Panc1 (cell line): ENCODE results near the gene EBLN1. TPM values are rescaled to one million over a fixed set of nuclear protein-coding genes. Genes with fewer than 3 reads are reported as not detected.

Experiments used
- ATAC-seq: fragments of 200-7000 bp; cut with Tn5 transposase; 2 replicates; pipeline ENCODE4 v1.9.1; 2020; ENCODE audit warnings: mild to moderate bottlenecking, moderate library complexity
- BruUV-seq: library from RNA; stranded (reverse); fragments of 400-500 nt; replicated peaks from 2 replicates; lab custom pipeline; 2021; lab: Mats Ljungman, UMichigan
- CTCF ChIA-PET: fragments of 300-600 bp; sonication (Branson Sonifier 250); formaldehyde crosslinking; loops from one replicate; lab custom pipeline; 2022; ENCODE audit warnings: antibody characterized with exemption; lab: Charles Lee
- POLR2A ChIA-PET: fragments of 300-600 bp; sonication (Branson Sonifier 250); formaldehyde crosslinking; loops from one replicate; lab custom pipeline; 2022; ENCODE audit warnings: antibody characterized with exemption; lab: Charles Lee
- DNase-seq: peaks from one replicate; pipeline ENCODE4 v3.0.0-alpha.2; 2010; ENCODE audit warnings: low read depth, low spot score
- H3K27ac ChIP-seq: 2 replicates; pipeline ENCODE4 v1.5.1; 2011; ENCODE audit warnings: mild to moderate bottlenecking, low read length, inconsistent platforms
- H3K27me3 ChIP-seq: fragments of 200-500 bp; sonication (Bioruptor generic); 2 replicates; pipeline ENCODE4 v1.6.0; 2014; ENCODE audit warnings: low read length, inconsistent platforms; ENCODE audit not compliant: control insufficient read depth, insufficient read depth
- H3K36me3 ChIP-seq: fragments of 200-500 bp; sonication (Bioruptor generic); 2 replicates; pipeline ENCODE4 v1.5.1; 2014; ENCODE audit warnings: inconsistent platforms, mild to moderate bottlenecking, low read length, moderate library complexity; ENCODE audit not compliant: control insufficient read depth, insufficient read depth
- H3K4me1 ChIP-seq: 2 replicates; pipeline ENCODE4 v1.5.1; 2011; ENCODE audit warnings: inconsistent platforms, mild to moderate bottlenecking, low read length, moderate library complexity; ENCODE audit not compliant: control insufficient read depth, insufficient read depth
- H3K4me3 ChIP-seq, 2 experiments: 2 replicates each; pipeline ENCODE4 v1.5.1; 2011 to 2012; ENCODE audit warnings: low read depth in 2 of 2, low read length in 2 of 2, mild to moderate bottlenecking in 2 of 2, inconsistent platforms in 1 of 2, moderate library complexity in 1 of 2
- H3K9me3 ChIP-seq: fragments of 200-500 bp; sonication (Bioruptor generic); 2 replicates; pipeline ENCODE4 v1.5.1; 2014; ENCODE audit warnings: low read depth, mild to moderate bottlenecking, inconsistent platforms, low read length, moderate library complexity; ENCODE audit not compliant: control insufficient read depth, insufficient read depth
- CTCF ChIP-seq: fragments of 450-650 bp; IDR thresholded peaks from 2 replicates; pipeline ENCODE4 v1.5.1; 2017; ENCODE audit warnings: mild to moderate bottlenecking
- POLR2AphosphoS5 ChIP-seq: IDR thresholded peaks from 2 replicates; pipeline ENCODE4 v1.6.1; 2012; ENCODE audit warnings: mild to moderate bottlenecking, low read depth, low read length, moderate library complexity
- REST ChIP-seq, 2 experiments: IDR thresholded peaks; 2 replicates each; pipeline ENCODE4 v1.6.1; 2011 to 2012; ENCODE audit warnings: low read depth in 2 of 2, control low read depth in 1 of 2, low read length in 1 of 2, mild to moderate bottlenecking in 1 of 2, moderate library complexity in 1 of 2; ENCODE audit not compliant: insufficient read depth in 1 of 2
- SIN3A ChIP-seq: IDR thresholded peaks from 2 replicates; pipeline ENCODE4 v1.6.1; 2012; ENCODE audit warnings: low read depth, mild to moderate bottlenecking, low read length, moderate library complexity, borderline replicate concordance; ENCODE audit not compliant: insufficient read depth
- TCF7L2 ChIP-seq: IDR thresholded peaks from 2 replicates; pipeline ENCODE4 v1.6.1; 2011; ENCODE audit warnings: mild to moderate bottlenecking, low read depth, low read length, inconsistent platforms
- in situ Hi-C: cut with HindIII; loops from 2 replicates; pipeline ENCODE4 v1.10.0; 2016; ENCODE audit warnings: low sequenced_read_pairs, low pct_unique_long_range_greater_than_20kb
- intact Hi-C: fragments of 100-400 bp; cut with micrococcal nuclease; formaldehyde crosslinking; loops from one replicate; pipeline ENCODE4 v1.10.0; 2022; ENCODE audit not compliant: unreplicated experiment
- total RNA-seq: library from RNA; stranded (reverse); gene quantifications from one replicate; pipeline ENCODE4 v1.2.1, GENCODE V29; 2021; ENCODE audit not compliant: unreplicated experiment

The EBLN1 gene
- total RNA-seq, 1 experiment from 2014 or later = not detected

- Histone ChIP-seq H3K27me3 (no peaks in the 10 kb centered on the region), H3K4me1 (no peaks in the 10 kb centered on the region), H3K27ac (peak overlapping the region; percentile 57; the same call in 1 of the 2 replicates), H3K9me3 (no peaks in the 10 kb centered on the region), H3K4me3 (peak overlapping the region; percentile 66 to 76), H3K36me3 (no peaks in the 10 kb centered on the region)
- ChIA-PET CTCF (no interaction called here), POLR2A (no interaction called here)
- ATAC-seq (no peak), DNase-seq (no peak)
- no TSS peak for BruUV-seq
- no peak for TF ChIP-seq POLR2AphosphoS5
- intact Hi-C loops (loop anchor here (10.0 kb wide), 1 partner anchor 225 kb away; the partner anchor contains the start of gene DNAJC1), in situ Hi-C loops (no loop called here)
Observed at GRCh38 chr10:22229802-22230157, 12.0 kb upstream of the EBLN1 start.

- intact Hi-C loops = loop anchor here (10.0 kb wide), 1 partner anchor 224 kb away; the partner anchor contains the start of gene DNAJC1
- no peaks in the 10 kb centered on the region for H3K4me1 ChIP-seq
- H3K27me3 ChIP-seq = no peaks in the 10 kb centered on the region
- H3K36me3 ChIP-seq = no peaks in the 10 kb centered on the region
- peak; percentile 97 for ATAC-seq
- CTCF ChIA-PET = no interaction called here
- BruUV-seq = no TSS peak
- no peaks in the 10 kb centered on the region for H3K9me3 ChIP-seq
- POLR2A ChIA-PET = no interaction called here
- in situ Hi-C loops = no loop called here
- DNase-seq = peak; percentile 72
- H3K4me3 ChIP-seq = peak overlapping the region; percentile 66 to 76
- H3K27ac ChIP-seq = no peak overlapping the region
- no peak for TF ChIP-seq CTCF
- no peak for TF ChIP-seq SIN3A
- no peak for TF ChIP-seq REST (IDR thresholded peaks at IDR 0.05; ENCODE audit: insufficient read depth in 1 of 2, low read depth in 2 of 2, low read length in 1 of 2)
- TF ChIP-seq POLR2AphosphoS5 = no peak; the same call in 1 of the 2 replicates
- TF ChIP-seq TCF7L2 = no peak
Observed at GRCh38 chr10:22228943-22229801, 11.4 kb upstream of the EBLN1 start.
